ENCODE data around the gene ZMYND11. TPM values are rescaled to one million over a fixed set of nuclear protein-coding genes. Genes with fewer than 3 reads are reported as not detected.

ZMYND11 gene
- total and polyA plus RNA-seq, 2 of the 13 experiments (the other 11 are each of a cell fraction or from before 2014, with no cell fraction given), result 17.5 to 38.7 TPM

- Histone ChIP-seq H3K9me3 (ENCODE audit: low read length) (peaks cover 7% of the 10 kb centered on the region; the same call in 1 of the 2 replicates), H3K9ac (ENCODE audit: insufficient read depth, low read depth, low read length) (no peak overlapping the region), H3K4me2 (ENCODE audit: low read depth, low read length) (no peak overlapping the region), H3K4me3 (replicated peaks in 1 of 3; ENCODE audit: insufficient read depth in 1 of 3, low read depth in 2 of 3, low read length in 3 of 3) (no peak overlapping the region), H3K36me3 (replicated peaks in 1 of 2; ENCODE audit: control insufficient read depth in 1 of 2, insufficient read depth in 2 of 2, low read length in 2 of 2) (no peaks in the 10 kb centered on the region), H3K79me2 (ENCODE audit: insufficient read depth, low read length) (peaks cover 96% of the 10 kb centered on the region), H2AFZ (ENCODE audit: low read length) (no peak overlapping the region), H3K27ac (ENCODE audit: extremely low read length, insufficient read depth, low read length) (no peak overlapping the region), H3K27me3 (ENCODE audit: control insufficient read depth in 1 of 2, insufficient read depth in 2 of 2, low read length in 2 of 2) (no peaks in the 10 kb centered on the region), H3K4me1 (ENCODE audit: insufficient read depth, low read length) (peaks cover 44% of the 10 kb centered on the region), H4K20me1 (ENCODE audit: insufficient read depth, low read length) (peaks cover 2% of the 10 kb centered on the region; the same call in 1 of the 2 replicates)
- FAIRE-seq (no peak), ATAC-seq (no peak), DNase-seq (ENCODE audit: low spot score) (no peak)
- BruUV-seq (replicated peaks), result no TSS peak
- intact Hi-C loops (cut with micrococcal nuclease; ENCODE audit: unreplicated experiment), result no loop called here
- POLR2A ChIA-PET, result no interaction called here
- WGBS (ENCODE audit: low lambda C conversion rate), result 100% methylated on average over 3 of the region's 3 CpGs
- in situ Hi-C loops (cut with HindIII; ENCODE audit: extremely low pct_ligation_motif_present, low pct_unique_long_range_greater_than_20kb), result no loop called here
- CTCF ChIA-PET (ENCODE audit: low intra/inter-chr PET ratio, low total read pairs), result no interaction called here
- TF ChIP-seq STAT5B (CRISPR knock-in tag; IDR thresholded peaks at IDR 0.05) (no peak), ZNF512 (CRISPR knock-in tag; IDR thresholded peaks at IDR 0.05) (no peak), CHCHD3 (CRISPR knock-in tag; IDR thresholded peaks at IDR 0.05) (no peak), ZNF496 (CRISPR knock-in tag; IDR thresholded peaks at IDR 0.05; ENCODE audit: insufficient replicate concordance) (no peak), MXD4 (CRISPR knock-in tag; IDR thresholded peaks at IDR 0.05) (no peak), GPBP1L1 (CRISPR knock-in tag; IDR thresholded peaks at IDR 0.05) (no peak), WIZ (CRISPR knock-in tag; IDR thresholded peaks at IDR 0.05) (no peak), NPAS2 (CRISPR knock-in tag; IDR thresholded peaks at IDR 0.05; ENCODE audit: borderline replicate concordance) (no peak), PAWR (CRISPR knock-in tag; IDR thresholded peaks at IDR 0.05; ENCODE audit: borderline replicate concordance) (no peak), ZNF343 (CRISPR knock-in tag; IDR thresholded peaks at IDR 0.05) (no peak), TIGD3 (CRISPR knock-in tag; IDR thresholded peaks at IDR 0.05; ENCODE audit: borderline replicate concordance) (no peak), SMAD9 (CRISPR knock-in tag; IDR thresholded peaks at IDR 0.05) (no peak), ZC3H4 (CRISPR knock-in tag; IDR thresholded peaks at IDR 0.05; ENCODE audit: borderline replicate concordance) (no peak), HOXA9 (CRISPR knock-in tag; IDR thresholded peaks at IDR 0.05; ENCODE audit: borderline replicate concordance) (no peak), ZBTB7A (CRISPR knock-in tag; IDR thresholded peaks at IDR 0.05) (no peak), E2F2 (CRISPR knock-in tag; IDR thresholded peaks at IDR 0.05; ENCODE audit: borderline replicate concordance) (no peak), ZFP91 (CRISPR knock-in tag; IDR thresholded peaks at IDR 0.05; ENCODE audit: borderline replicate concordance) (no peak)
Measured at GRCh38 chr10:142371-142770, 7.1 kb downstream of the ZMYND11 start.

Data from HepG2 (cell line).